HG03139 (cell line): ENCODE results near the gene VCAM1.
"Not testable (repeated sequence)": the region's sequence is repeated elsewhere in the genome, so short reads cannot be mapped to it uniquely, and the experiment has no call there.

Experiments
- ATAC-seq: cut with Tn5 transposase; IDR thresholded peaks from one replicate; pipeline ENCODE4 v1.9.1; 2021; ENCODE audit not compliant: unreplicated experiment

Gene VCAM1

GRCh38 chr1:100719490-100719889 is at the start of gene VCAM1:
Gene VCAM1, plus strand, starts transcription at chr1:100719742. Its CDS starts 119 bp downstream, at chr1:100719861.
- no peak for ATAC-seq

GRCh38 chr1:100670083-100670482 is 49.5 kb upstream of the VCAM1 start:
- no peak for ATAC-seq

GRCh38 chr1:100671601-100672000 is 47.9 kb upstream of the VCAM1 start:
- ATAC-seq = no peak

DNA sequence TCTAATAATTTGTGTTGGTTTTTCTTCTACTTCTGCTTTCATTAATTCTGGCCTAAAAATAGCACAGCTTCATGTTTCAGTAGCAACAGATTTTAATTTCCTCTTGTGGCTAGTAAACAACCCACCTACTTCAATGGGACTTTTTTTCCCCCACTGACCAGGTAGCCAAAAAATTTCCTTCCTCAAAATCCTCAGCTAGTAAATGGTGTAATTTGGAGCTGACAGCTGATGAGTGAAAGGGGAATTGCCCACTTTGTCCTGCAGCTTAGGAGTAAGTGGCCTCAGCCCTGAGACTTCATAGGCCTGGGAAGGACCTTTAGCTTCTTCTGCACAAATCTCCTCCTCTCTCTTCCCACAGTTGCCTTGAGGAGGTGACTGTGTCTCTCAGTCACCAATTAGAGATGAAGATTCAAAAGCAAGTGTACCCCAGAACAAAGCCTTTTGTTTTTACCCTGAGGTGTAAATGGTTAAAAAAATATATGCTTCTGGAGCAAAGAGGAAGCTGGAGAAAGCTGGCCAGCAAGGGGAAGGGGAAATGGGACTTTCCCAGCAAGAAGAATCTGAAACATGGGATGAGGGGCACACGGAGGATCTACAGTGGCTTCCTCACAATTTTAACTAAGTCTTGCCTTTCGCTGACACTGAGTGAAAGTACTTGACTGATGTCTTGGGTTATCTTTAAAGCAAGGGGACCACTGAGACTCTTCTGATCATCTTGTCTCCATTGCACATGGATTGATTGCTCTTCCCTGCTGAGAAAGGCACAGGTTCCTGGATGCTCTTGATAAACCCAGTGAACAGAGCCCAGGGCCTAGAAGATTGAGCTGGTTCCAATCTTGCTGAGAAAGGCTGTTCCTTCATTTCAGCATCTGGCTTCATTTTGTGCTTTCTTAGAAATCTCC is 35.8 kb upstream of the VCAM1 start:
- no peak for ATAC-seq

DNA sequence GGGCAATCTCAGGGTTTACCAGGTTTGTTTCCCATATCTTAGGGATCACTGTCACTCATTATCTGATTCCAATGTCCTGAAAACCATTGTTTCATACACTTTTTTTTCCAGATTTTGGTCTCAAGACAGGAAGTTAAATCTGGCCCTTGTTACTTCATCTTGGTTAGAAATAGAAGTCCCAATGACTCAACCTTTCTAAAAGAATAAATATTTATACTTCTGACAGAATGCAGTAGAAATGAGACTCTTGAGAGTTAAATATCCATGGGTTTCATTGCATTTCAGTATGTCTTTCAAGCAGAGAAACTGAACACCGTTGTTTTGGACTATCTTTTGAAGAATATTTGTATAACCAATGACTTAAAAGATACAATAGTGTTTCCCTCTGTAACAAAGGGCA is 19.8 kb upstream of the VCAM1 start:
- no peak for ATAC-seq

- ATAC-seq = no peak
Measured at GRCh38 chr1:100700586-100700985, 19.0 kb upstream of the VCAM1 start.

DNA sequence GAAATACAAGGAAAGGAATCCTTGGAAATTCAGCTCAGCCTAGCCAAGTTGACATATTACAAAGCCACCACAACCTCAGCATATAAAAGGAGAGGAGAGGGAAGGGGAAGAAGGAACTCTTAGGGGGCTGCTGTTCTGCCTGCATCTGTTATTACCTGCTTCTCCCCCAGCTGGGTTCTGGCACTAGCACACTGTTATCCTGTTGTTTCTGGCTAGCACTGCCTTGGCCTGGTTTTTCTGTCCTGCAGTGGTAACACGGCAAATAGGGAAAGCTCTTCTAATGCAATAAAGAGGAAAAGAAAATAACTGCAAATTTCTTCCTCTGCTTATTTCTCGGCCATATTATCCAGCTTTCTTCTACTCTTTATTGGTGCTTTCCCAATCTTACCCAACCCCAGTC is 16.5 kb upstream of the VCAM1 start:
- no peak for ATAC-seq

DNA sequence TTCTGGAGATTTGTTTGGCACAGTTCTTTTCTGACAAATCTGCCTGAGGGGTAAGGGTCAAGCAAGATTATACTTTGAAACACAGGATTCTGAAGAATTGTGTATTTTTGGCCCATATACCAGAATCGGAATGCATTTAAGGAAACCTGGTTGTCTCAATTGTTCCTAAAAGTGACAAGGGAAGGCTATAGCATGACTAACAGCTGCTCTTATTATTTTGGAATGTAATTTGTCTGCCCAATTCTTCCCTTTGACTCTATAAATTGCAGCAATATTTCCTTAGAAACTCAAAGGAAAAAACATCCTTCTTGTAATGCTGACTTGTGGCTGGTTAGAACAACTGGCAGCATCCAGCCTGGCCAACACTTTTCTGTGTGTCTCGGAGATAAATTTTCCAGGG is 15.8 kb upstream of the VCAM1 start:
- ATAC-seq = no peak

GRCh38 chr1:100704473-100704872 is 15.1 kb upstream of the VCAM1 start:
- ATAC-seq = no peak

DNA sequence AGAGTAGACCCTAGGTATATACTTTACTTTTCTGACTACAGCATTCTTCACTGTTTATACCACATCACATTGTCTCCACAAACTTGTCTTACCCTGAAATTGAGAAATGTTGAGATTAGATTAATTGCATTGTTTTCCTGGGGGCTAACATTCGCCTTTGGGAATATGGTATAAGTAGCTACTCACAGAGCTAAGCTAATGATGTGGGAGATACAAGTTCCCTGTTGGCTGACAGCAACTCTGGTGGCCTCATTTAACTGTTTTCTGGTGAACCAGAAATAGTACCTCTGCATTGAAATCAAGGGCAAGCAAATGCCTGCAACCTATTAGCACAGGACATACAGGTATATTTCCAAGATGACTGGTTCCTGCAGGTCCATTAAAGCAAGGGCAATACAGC is 13.2 kb upstream of the VCAM1 start:
- no peak for ATAC-seq

DNA sequence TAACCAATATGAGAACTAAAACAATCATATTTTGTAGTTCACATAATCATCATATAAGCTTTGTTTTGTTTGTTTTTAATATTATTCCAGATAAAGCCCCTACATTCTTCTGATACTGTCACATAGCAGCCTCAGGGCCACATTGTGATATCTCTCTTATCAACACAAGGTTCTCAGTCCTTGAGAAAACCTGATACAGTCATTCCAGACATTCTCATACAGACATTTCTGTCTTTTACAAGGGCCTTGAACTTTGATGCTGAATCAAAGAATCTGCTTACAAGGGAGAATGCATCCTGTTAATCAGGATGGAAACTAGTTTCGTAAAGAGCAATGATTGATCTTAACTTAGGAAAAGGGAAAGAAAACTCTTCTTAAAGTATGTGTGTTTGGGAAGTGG is 12.7 kb upstream of the VCAM1 start:
- ATAC-seq = no peak

- no peak for ATAC-seq
Measured at GRCh38 chr1:100708476-100709062, 11.0 kb upstream of the VCAM1 start.

GRCh38 chr1:100710906-100711682 is 8.4 kb upstream of the VCAM1 start:
- no peak for ATAC-seq

GRCh38 chr1:100713027-100713426 is 6.5 kb upstream of the VCAM1 start:
- ATAC-seq = not testable (repeated sequence)

DNA sequence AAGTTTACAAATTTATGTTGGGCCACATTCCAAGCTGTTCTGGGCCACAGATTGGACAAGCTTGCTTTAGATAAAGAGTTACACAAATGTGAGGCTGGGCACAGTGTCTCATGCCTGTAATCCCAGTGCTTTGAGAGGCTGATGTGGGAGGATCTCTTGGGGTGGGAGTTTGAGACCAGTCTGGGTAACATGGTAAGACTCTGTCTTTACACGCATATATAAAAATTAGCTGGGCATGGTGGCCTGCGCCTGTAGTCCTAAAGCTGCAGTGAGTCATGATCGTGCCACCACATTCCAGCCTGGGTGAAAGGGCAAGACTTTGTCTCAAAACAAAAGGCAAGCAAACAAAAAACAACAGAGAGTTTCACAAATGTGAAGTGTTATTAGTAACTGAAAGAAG is 5.9 kb upstream of the VCAM1 start:
- ATAC-seq = no peak

DNA sequence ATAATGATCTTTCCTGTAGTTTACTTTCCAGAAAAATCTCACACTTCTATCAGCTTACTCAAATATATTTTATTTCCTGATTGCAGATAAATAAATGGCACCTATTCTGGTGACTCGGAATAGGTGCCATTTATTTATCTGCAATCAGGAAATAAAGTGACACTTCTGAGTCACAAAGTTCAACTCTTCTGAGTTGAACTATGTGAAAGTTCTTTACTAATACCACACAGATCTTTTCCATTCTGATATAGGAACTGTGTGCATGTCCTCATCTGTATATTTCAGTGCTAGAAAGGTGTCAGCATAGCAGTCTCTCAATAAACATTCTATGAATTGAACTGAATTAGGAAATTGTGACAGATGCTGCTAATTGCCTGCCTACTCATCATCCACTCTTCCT is 4.9 kb upstream of the VCAM1 start:
- no peak for ATAC-seq

GRCh38 chr1:100717218-100717617 is 2.3 kb upstream of the VCAM1 start:
- no peak for ATAC-seq

DNA sequence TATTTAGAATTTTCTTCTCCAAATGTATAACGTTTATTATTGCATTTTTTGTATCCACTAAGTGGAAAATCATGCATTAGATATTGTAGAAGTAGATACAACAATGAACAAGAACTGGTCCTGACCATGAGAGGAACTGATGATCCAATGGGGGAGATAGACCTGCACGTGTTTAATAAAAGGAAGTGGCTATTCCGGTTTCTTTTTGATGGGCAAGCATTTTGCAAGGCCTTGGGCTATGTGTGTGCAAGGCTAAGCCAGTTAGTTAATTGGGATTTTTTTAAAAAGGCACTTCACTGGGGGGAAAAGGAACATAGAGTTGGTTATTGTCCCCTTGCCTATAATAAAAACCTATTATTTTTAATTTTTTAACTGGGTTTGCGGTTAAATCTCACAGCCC is 961 bp upstream of the VCAM1 start:
- no peak for ATAC-seq

GRCh38 chr1:100720101-100720500 is 559 bp downstream of the VCAM1 start:
- ATAC-seq = no peak

- ATAC-seq = no peak
Measured at GRCh38 chr1:100720751-100721150, 1.2 kb downstream of the VCAM1 start.

DNA sequence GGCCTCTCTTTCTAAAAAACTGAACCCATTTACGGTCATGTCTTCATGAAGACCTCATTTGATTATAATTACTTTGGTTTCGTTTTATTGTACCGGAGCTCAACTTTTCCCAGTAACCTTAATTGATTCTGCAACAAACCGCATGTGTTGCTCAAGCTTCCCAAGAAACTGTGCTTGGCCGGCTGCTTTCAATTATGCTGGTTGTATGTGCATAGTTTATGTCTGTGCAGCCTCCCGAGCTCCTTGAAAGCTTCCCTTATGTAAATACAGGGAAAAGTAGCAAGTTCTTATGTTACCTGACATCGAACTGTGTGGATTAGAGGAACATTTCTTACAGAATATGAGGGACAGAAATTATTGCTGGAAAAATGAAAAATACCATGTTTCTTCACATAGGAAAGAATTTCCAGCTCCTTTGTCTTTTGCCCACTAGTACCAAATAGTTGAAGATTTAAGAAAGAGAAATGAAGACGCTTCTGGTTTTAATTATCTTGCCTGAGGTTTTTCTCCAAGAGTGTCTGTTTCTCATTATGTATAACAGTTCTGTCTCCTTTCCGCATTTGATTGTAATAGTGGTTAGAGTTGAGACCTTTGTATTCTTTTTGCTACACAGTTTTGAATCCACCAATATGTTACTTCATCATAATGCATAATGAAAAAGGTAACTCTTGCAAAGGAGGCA is 2.1 kb downstream of the VCAM1 start:
- no peak for ATAC-seq
